HG03342 (cell line): ENCODE data around the gene WWOX.

ENCODE experiments used
- ATAC-seq: cut with Tn5 transposase; IDR thresholded peaks from one replicate; pipeline ENCODE4 v1.9.1; 2021; ENCODE audit warnings: mild to moderate bottlenecking, moderate library complexity; ENCODE audit not compliant: unreplicated experiment

The WWOX gene

DNA sequence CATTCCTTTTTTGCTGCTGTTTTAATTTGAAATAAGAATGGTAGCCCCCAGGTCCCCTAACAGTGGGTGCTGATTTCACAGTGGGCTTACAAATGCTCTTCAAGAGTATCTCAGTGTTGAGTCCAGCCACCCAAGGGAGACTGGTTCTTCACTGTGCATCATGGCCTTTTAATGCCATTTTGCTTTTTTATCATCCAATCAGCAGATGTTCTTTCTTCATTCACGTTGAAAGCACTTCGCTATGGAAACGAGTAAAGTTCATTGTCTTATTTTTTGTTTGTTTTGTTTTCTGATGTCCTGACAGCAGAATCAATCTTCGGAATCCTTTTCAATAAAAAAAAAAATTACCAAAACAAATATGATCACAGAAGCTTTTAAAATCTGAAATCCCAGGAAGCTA, 1072.0 kb downstream of the WWOX start:
- ATAC-seq = no peak

DNA sequence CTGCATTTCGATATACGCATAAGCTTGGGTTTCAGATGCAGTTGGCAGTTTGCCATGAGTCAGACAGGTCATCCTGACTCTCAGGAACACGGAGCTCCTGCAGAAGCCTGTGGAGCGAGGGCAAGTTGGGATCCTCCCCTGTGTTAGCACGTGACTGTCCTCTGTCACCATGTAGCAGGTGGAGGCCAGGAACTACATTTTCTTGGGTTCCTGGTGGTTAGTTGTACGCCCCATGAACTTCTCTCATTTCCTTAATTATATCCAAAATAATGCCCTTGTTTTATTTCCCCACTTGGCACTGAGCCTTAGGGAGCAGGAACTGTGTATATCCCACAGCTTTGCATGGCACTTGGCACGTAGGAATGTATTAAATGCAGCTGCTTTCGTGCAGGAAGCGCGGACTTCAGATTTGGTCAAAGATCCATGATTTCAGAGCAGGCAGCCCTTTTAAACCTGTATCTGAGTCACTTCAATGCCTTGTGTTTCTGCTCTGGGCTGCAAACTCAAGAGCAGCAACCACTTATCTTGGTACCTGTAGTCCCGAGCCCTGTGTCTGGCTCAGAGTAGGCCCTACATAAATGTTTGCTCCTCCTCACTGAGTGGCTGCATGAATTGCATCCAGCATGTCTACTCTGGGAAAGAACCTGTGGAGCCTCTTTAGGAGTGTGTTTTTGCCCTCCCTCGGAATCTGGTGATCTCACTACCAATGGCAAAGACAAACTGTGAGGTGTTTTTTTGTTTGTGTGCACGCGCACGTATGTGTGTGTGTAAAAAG, 1072.7 kb downstream of the WWOX start:
- ATAC-seq = no peak

DNA sequence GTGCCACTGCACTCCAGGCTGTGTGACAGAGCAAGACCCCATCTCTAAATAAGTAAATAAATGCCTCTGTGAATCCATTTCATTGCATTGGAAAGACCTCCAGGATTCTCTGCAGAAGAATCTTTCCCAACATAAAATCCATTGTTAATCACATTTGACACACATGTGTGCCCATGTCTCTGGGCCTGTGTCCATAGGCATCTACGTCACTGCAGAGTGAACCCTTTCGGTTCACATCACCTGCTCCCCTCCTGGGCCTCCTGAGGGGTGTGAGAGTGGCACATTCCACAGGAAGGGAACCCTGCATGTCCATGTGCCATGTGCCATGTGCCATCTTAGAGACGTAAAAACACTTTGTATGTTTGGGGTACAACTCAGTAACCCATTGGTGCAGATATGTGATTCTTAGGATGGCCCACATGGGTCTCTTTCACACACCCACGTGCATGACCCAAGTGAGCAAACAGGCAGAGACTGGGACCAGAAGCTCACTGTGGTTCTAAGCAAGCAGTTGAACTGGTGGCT, 1073.6 kb downstream of the WWOX start:
- ATAC-seq = no peak

DNA sequence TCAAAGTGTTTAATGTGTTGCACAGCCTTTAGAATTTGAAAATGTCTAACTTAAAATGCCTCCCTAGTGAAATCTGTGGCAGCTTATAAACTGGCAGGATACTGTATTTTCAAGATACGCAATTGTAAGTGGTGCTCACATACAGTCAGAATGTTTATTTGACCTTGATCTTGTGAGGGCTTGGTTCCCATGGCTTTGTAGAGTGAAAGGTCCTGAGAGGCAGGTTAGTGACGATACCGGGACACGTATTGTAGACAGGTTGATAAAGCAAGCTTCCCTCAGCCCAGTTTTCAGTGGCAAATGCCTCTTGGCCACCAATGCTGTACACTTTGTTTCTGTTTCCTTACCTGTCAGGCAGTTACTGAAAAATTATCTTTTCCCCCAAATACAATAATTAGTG, 1074.5 kb downstream of the WWOX start:
- ATAC-seq = no peak

DNA sequence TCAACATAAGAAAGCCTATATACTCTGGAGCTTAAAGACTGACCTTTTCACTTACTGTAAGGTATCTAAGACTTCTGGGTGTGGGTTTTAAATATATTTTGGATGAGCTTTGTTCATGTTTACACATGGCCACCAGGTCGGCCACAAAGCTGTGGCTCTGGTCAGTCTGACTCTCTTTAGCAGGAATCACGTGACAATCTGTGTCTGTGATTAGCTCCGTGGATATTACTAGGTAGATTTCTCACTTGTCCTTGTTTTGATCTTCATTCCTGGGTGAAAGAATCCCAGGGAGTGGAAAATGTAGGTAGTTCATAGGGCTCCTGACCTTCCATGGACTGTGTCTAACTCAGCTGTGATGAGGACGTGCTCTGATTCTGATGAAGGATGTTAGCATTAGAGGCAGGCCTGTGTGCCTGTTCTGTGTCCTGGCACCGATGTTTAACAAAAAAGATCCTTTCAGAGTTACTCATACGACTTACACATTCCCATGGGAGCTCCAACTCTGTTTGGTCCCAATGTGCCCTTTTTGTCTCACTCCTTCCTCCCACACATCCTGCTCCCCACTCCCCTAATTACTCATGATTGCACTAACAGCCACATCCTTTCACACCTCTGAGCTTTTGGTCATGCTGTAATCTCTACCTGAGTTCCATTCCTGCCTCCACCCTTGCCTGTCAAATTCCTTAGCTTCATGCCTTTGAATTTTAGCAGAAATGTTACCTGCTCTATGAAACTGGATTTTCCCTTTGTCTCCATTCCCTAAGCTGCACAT, 1076.0 kb downstream of the WWOX start:
- ATAC-seq = no peak

DNA sequence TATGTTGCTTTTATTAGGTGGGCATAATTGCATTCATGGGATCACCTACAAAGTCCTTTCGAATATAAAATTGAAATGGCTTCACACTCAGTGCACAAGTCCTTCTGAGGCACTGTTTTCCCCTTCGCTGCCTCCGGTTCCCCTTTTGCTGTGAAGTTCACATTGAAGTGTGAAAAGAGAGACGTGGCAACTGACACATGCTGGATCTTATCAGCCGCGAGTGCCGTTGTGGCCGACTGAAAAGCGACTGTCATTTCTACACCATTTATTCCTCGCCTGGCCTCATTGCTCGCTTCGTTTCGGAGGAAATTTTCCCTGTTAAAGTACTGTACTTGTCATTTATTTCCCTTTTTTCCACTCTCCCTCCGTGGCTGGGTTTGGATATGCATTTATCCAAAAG, 1077.6 kb downstream of the WWOX start:
- no peak for ATAC-seq

DNA sequence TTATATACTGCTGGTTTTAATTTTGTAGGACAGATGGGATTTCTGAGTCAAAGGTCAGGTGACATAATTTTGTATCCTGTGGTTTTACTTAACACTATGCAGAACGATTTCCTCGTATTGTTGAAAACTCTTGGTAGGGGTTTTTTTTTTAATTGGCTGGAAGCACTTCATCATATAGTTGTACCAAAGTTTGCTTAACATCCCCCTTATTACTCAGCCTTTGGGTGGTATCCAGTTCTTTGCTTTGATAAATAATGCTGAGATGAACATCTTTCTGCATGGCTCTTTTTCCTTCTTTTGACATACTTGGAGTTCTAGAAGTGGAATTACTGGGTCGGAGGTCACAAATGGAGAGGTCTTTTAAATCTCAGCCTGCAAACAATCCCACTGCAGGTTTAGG, 1082.0 kb downstream of the WWOX start:
- no peak for ATAC-seq

DNA sequence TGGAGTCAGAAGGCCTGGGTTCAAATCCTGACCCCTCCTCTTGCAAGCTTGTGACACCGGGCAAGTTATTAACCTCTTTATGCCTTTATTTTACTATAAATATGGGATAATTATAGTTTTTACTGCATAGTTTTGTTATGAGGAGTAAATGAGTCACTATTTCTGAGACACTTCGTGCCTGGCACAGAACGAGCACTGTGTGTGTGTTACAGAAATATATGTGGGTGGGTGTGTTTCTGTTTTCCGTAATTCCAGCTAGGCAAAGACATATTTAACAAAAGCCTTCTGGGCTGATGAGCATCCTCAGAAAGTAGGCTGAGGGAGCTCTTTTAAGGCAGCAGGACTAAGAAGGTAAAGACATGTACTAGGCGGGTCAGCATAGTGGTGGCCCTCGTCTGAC, 1083.2 kb downstream of the WWOX start:
- ATAC-seq = no peak

DNA sequence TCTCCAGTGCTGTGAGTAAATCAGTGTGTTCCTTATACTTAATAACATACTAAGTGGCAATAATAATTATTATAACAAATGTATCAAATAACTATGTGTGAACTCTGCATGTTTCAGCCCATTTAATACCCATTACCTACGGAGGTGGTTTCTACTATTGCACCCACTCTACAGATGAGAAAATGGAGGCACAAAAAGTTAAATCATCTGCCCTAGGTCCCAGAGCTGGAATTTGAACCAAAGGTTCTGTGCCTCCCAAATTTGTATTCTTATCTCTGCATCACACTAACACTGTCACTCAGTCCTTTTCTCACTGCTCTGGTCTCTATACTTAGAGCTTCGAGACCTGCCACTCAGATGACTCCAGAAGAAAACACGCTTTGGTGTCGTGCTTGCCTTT, 1084.1 kb downstream of the WWOX start:
- ATAC-seq = no peak

DNA sequence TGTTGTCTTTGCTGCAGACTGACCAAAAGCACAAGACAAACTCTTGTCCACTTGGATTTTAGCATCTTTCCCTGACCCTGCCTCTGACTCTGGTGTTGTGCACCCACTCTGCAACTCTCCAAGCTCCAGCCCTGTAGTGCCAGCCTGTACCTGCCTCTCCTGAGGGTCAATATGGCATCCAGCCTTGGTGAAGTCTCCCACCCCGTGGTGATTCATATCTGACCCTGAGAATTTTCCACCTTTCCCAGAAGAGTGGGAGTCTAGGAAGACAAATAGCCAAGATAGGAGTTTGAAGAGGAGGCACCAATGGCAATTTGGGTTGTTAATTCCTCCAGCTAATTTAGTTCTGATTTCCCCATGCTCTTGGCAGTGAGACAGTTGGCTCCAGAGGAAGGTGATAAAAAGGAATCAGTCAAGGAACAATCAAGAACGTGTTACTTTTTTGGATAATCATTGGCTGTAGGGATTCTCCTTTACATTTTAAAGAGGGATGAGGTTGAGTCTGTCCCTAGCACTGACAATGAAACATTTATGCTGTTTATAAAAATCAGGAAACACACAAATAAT, 1085.1 kb downstream of the WWOX start:
- no peak for ATAC-seq

DNA sequence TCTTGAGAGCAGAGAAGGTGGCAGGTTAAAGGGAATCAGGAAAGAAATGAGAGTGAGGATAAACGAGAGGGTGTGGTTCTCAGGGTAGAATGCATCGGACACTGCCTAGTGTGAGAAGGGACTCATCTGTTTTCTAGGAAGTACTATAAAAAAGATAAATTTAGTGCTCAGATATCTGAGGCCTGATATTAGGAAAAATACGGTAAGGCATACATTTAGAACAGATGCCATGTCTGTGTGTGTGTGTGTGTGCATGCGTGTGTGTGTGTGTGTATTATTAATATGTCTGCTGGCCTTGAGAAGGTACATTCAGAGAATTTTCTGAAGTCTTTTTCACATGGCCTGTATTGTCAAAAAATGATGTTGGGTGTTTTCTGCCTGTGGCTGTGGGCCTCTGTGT, 1086.3 kb downstream of the WWOX start:
- ATAC-seq = no peak

DNA sequence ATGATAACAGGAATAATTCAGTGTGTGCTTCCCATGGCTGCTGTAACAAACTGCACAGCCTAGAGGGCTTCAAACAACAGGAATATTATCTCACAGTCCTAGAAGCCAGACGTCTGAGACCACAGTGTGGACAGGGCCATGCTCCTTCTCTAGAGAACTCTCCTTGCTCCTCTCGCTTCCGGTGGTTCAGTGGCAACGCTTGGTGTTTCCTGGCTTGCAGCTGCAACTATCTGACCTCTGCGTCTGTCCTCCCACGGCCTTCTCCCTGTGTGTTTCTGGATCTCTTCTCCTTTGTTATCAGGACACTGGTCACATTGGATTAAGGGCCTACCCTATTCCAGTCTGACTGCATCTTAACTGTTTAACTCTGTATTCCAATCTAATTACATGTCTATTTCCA, 1086.7 kb downstream of the WWOX start:
- ATAC-seq = no peak

DNA sequence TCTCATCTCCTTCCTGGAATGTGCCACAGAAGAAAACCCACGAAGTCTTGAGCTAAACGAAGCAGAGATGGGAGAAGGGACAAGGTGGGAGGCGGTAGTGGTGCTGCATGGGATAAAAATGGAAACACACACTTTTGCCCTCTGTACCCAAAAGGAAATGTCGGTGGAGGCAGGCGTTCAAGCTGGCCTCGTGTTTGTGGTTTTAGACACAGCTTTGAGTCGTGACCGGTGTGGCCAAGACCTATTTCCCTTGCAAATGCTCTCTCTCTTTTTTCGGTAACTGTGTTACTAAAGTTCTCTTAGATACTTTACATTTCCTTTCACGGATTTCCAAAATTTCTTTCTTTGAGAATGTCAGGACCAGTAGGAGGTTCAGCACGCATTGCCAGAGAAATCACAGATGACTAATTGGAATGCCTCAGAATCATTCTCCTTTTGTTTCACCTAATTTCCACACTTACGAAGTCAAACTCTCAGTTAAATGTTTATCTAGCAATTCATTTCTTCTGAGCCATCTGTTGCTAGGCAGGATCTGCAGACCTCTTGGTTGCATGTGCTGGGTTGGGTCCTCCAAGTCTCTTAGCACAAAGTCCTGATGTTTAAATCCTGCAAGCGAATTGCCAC, 1088.8 kb downstream of the WWOX start:
- no peak for ATAC-seq

DNA sequence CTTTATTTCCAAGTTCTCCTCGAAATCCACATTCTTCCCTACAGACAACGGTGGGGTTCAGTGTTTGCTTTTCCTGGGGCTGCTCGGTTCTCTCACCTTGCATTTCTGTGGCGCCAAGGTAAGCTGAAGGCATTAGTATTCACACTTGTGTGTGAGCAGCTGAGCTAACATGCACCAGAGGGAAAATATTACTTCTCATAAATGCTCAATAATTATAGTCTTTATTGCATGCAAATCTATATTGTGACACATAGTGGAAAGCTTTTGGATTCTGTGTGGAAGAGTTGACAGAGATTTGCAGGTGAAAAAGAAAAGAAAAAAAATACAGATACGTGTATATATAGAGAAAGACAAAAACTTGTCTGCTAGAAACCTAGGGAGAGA, 1089.3 kb downstream of the WWOX start:
- ATAC-seq = no peak

DNA sequence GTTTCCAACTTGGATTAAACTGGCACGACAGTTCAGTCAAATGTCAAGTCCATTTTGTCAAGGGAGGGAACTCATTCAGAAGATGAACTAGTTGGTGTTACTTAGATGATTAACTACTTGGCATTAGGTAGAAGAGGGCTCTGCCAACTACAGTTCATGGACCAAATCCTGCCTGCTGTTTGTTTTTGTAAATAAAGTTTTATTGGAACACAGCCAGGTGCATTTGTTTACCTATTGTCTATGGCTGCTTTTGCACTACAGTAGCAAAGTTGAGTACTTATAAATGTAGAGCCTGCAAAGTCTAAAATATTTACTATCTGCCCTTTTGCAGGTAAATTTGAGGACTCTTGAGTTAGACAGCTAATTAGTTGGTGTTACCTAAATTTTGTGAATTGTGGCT, 1091.1 kb downstream of the WWOX start:
- ATAC-seq = no peak

DNA sequence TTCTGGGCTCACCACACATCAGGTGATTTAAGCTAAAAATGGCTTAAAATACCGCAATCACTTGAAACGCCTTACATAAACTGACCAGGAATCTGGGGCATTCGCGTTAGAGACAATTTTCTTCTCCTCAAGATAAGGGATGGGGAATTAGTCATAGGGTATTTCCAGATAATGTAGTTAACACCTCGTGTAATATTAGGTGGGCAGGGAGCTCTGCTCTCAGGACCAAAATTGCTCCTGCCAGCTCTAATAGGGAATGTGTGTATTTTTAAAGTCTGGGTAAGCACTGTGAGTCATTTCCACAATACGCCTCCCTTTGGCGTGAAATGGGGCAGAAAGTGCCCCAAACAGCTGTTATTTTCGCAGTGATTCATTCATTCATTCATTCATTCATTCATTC, 1092.5 kb downstream of the WWOX start:
- no peak for ATAC-seq

DNA sequence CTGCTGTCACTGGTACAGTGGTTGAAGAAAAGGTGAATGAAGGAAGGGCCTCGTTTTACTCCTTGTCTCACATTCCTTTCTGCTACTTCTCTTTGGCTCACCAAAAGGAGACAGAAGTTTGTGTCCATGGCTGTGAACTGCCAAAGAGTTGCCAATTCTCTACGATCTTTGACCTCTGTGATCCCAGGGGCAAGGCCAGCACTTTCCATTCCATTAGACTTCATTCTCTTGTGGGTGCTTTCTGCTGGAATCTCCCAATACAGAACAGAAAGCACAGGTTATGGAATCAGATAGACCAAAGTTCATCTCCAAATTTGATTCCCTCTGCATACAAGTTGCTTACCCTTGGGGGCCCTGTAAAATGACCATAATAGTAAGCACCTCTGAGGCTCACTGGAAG, 1093.5 kb downstream of the WWOX start:
- ATAC-seq = no peak

DNA sequence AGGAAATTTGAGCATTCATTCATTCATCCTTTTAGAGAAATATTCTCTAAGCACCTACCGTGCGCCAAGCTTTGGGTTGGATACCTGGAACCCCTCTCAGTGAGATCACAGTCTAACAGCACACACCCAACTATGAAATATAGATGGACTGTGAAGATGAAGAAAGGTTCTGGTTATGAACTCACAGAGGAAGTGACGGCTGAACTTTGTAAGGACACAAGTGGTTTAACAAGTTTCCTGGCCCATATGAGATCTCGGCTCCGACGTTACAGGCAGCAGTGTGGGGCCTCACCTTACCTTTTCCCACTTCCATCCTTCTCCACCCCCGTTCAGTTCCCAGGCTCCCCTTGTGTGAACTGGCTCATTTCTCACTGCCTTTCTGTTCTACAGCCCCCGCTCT, 1094.8 kb downstream of the WWOX start:
- ATAC-seq = no peak

DNA sequence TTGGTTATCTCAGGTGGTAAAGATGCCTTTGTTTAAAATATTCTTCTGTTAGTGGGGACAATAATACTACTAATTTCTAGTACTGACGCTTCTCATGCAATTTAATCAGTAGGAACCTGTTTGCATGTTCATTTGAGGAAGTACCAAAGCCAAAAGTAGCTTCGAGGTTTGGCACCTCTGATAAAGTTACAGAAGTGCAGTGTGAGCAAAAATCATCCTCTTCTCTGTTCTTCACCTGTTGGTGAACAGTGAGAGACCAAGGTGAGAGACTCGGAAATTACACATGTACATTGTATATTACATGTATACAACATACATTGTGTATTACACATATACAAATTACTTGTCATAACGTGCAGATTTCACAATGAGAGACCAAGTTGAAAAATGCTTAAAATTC, 1096.5 kb downstream of the WWOX start:
- no peak for ATAC-seq

DNA sequence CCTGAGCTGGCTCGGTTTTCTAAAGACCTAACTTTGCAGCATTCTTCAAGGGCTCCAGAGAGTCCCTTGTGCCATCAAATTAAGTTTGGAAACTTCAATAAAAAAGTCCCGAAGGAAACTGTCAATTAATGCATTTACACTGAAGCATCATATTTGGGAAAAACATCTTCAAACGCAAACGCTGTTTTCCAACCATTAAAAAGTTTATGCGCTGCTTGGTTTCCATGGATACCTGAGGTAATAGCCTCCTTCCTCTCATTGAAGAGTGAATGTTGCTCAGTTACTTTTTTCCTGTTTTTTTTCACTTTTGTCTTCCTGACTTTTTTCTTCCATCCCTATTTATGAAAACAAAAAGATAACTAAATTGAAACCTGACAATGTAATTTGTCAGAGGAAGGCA, 1102.0 kb downstream of the WWOX start:
- ATAC-seq = no peak

DNA sequence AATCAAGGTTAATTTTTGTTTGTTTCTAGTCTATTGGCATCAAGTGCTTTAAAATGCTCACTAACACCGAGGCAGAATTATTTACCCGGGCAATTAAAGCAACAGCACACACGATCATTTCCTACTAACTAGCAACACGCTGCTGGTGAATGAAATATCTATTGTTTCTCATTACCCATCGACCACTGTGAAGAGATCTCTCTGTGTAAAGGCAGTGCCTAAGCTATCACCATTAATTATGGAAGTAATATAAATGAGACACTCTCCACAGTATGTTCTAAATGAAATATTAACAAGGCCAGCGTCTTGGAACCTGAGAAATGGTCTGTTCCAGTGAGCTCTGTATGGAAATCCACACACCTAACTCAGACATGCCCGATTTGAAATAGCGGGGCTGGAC, 1103.5 kb downstream of the WWOX start:
- no peak for ATAC-seq

DNA sequence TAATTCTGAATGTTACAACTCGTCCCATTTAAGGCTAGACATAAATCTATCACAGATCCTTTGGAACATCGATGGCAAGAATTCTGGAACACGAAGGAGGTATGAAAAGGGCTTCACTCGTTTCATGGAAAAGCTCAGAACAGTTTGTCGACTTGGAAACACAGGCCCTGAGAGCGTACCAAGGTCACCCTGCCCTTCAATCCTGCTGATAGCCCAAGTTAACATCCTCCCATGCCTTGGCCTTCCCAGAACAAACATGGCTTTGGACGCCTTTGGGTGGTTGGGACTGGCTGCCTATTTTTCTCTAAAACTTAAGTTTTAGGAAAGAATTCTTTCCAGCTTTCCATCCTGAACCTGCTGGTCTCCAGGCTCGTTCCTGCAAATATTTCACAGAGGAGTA, 1105.0 kb downstream of the WWOX start:
- no peak for ATAC-seq
